Activated CD8-positive, alpha-beta memory T cell treated with anti-CD3 and anti-CD28 coated beads, Interleukin-2, amount 50 U/mL, for 1 hour (primary cell): ENCODE data around the gene GALNT16.
"Not testable (repeated sequence)": the region's sequence is repeated elsewhere in the genome, so short reads cannot be mapped to it uniquely, and the experiment has no call there.

Experiments used
- DNase-seq: peaks from one replicate; pipeline ENCODE4 v3.0.0-alpha.2; 2020; ENCODE audit errors: extremely low read depth

GALNT16 gene

GRCh38 chr14:69285661-69286255, 25.8 kb downstream of the GALNT16 start:
- no peak for DNase-seq

- DNase-seq = no peak
Observed at GRCh38 chr14:69287098-69288010, 27.4 kb downstream of the GALNT16 start.

- no peak for DNase-seq
Observed at GRCh38 chr14:69288011-69288771, 28.2 kb downstream of the GALNT16 start.

- DNase-seq = no peak
Observed at GRCh38 chr14:69288956-69289705, 29.2 kb downstream of the GALNT16 start.

- DNase-seq = no peak
Observed at GRCh38 chr14:69289811-69290520, 30.0 kb downstream of the GALNT16 start.

- DNase-seq = not testable (repeated sequence)
Observed at GRCh38 chr14:69290881-69291280, 30.9 kb downstream of the GALNT16 start.

- DNase-seq = no peak
Observed at GRCh38 chr14:69291396-69291795, 31.4 kb downstream of the GALNT16 start.

- DNase-seq = no peak
Observed at GRCh38 chr14:69291891-69292561, 32.1 kb downstream of the GALNT16 start.

- DNase-seq = no peak
Observed at GRCh38 chr14:69298131-69299071, 38.4 kb downstream of the GALNT16 start.

GRCh38 chr14:69299286-69300035, 39.5 kb downstream of the GALNT16 start:
- no peak for DNase-seq

- no peak for DNase-seq
Observed at GRCh38 chr14:69300601-69301221, 40.8 kb downstream of the GALNT16 start.

- DNase-seq = no peak
Observed at GRCh38 chr14:69303086-69303485, 43.1 kb downstream of the GALNT16 start.

- DNase-seq = no peak
Observed at GRCh38 chr14:69312608-69313007, 52.6 kb downstream of the GALNT16 start.

GRCh38 chr14:69313176-69313575, 53.2 kb downstream of the GALNT16 start:
- no peak for DNase-seq

- DNase-seq = no peak
Observed at GRCh38 chr14:69314327-69314726, 54.4 kb downstream of the GALNT16 start.

GRCh38 chr14:69315301-69315700, 55.3 kb downstream of the GALNT16 start:
- no peak for DNase-seq

GRCh38 chr14:69316449-69317101, 56.6 kb downstream of the GALNT16 start:
- no peak for DNase-seq
